Smooth muscle cell of the umbilical artery (primary cell): ENCODE data around the gene HSPB8. TPM values are rescaled to one million over a fixed set of nuclear protein-coding genes. Genes with fewer than 3 reads are reported as not detected.

Source experiments
- total RNA-seq: library from RNA; depleted of rRNA; stranded (reverse); fragments of >200 nt; gene quantifications from 2 replicates; pipeline ENCODE4 v1.2.3, GENCODE V29; 2014

HSPB8 gene, protein sequence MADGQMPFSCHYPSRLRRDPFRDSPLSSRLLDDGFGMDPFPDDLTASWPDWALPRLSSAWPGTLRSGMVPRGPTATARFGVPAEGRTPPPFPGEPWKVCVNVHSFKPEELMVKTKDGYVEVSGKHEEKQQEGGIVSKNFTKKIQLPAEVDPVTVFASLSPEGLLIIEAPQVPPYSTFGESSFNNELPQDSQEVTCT
- 23.5 and 26.0 TPM in 2 replicates for total RNA-seq

DNA sequence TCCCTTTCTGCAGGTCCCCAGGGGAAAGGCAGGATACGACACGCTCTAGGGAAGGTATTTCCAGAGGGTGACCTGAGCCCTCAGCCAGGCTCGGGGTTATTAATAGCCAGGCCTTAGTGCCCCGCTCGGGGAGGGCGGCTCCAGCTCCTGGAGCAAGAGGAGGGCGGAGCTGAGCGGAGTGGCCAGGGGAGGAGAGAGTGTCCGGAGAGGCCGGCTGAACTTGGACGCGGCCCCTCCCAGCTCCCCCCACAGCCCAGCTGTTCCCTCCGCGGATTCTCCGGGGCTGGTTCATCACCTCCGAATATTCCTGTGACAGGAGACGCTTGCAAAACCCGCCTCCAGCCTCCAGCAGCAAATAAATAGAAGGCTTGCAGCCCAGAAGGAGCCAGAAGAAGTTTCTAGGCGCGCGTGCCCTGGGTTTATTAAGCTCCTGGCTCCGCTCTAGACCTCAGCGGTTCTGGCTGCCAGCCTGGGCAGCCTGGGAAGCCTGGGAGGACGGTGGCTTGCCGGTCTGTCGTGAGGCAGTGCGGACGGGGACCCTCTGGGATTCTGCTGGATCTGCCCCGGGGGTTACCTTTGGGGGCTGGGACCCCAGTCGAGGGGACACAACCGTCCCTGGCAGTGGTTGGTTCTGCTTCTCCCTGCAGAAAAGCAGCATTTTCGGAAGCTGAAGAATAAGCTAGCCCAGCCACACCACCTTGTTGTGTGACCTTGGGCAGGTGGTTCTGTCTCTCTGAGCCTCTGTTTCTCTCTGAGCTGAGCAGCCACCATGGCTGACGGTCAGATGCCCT lies at the start of gene HSPB8:
HSPB8 (plus strand) TSS at position 388 of the 791 bp plus-strand sequence; CDS start at position 770, 382 bp downstream.

Other genes starting within 250 kb of the HSPB8 start
- gene SRRM4, start 197.4 kb upstream of the HSPB8 start, total RNA-seq, result under 0.01 TPM in 1 of 2 replicates, not detected in the other
- gene CCDC60, start 155.8 kb downstream of the HSPB8 start, total RNA-seq, result not detected in 2 replicates